Anterior cingulate cortex (tissue), 58 donors: ENCODE measurements around the gene CPNE9.
A peak's percentile ranks its signal among the peaks of the same experiment; 100 is the strongest.

Experiments used
- DNase-seq, 58 donors: peaks; one replicate each; lab custom pipeline; 2025; lab: John Stamatoyannopoulos, UW

Gene CPNE9

DNA sequence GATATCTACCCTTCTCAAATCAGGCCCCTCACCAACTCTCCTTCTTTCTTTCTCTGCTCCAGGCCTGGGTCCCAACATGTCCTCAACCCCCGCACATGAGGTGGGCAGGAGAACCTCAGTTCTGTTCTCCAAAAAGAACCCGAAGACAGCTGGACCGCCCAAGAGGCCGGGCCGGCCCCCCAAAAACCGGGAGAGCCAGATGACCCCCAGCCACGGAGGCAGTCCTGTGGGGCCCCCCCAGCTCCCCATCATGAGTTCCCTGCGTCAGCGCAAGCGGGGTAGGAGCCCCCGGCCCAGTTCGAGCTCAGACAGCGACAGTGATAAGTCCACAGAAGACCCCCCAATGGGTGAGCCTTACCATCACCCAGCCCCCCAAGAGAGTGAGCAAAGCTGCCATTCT lies 40.5 kb downstream of the CPNE9 start:
- DNase-seq, result no peak

DNA sequence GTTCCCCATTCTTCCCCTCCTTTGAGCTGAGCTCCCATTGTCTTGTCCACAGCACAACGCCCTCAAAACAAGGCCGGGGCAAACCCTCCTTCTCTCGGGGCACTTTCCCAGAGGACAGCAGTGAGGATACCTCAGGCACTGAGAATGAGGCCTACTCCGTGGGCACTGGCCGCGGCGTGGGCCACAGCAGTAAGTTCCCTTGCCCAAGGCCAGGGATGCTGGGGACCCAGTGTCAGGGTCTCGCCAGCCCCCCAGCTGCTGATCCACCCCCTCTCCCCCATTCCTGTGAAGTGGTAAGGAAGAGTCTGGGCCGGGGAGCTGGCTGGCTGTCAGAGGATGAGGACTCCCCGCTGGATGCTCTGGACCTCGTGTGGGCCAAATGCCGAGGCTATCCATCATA lies 41.9 kb downstream of the CPNE9 start:
- no peak for DNase-seq

DNA sequence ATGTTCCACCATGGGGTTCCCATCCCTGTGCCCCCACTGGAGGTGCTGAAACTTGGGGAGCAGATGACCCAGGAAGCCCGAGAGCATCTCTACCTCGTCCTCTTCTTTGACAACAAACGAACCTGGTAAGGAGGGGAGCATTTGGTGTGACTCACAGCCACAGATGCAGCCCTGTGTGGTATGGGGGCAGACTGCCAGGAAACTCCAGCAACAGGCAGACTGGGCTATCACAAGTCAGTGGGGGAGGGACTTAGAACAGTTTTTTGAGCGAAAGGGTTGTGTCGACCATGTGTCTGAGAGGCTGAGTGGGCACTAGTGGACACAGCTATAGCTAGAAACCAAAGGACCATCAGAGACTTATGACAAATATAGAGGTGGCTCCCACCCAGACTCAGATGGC lies 42.7 kb downstream of the CPNE9 start:
- DNase-seq, result peak in 17 of 58 donors; percentile 29 to 77 (median 54)

DNA sequence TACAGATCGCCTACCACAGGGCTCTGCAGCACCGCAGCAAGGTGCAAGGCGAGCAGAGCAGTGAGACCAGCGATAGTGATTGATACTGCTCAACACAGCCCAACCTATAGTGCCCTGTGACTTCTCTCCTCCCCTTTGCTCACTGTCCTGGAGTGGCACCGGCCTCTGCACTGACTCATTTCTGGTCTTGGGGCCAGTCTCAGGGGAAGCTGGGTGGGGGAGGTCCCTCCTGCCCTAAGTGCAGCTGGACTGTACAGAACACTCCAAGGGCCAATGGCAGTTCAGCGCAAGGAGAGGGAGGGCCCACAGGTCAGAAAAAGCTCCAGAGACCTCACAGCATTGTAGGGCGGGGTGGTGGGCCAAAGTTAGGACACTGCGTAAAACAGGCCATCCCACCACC lies 43.6 kb downstream of the CPNE9 start:
- no peak for DNase-seq

DNA sequence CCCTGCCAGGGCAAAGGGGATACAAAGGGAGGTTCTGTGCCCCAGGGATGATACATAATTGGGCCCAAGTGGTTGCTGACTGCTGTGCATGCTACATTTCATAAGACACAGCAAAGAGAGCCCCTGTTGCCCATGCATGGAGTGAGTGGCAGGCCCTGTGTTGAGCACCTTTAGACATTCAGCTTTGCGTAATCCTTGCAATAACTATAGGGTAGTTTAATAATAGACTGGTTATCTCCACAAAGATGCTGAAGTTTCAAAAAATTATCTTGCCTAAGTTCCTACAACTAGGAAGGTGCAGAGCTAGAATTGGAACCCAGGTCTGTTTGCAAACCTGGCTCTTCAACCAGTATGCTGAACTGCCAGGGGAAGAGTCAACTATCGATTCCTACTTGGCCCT lies 44.4 kb downstream of the CPNE9 start:
- no peak for DNase-seq

DNA sequence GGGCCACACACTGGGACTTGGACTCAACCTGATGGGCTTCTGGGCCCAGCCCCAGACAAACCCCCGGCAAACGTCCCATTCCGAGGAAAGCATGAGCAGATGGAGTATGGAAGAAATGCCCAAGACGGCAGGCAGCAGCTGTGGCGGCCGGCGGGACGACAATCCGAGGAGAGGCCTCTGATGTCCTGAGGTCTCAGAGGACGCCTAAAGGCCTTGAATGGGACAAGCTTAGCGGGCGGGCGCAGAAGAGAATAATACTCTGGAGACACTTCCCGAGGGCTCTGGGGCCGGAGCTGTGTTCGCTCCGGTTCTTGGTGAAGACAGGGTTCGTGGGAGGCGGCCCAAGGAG lies 45.6 kb downstream of the CPNE9 start:
- peak in 4 of 58 donors; percentile 47 to 82 (median 53) for DNase-seq

DNA sequence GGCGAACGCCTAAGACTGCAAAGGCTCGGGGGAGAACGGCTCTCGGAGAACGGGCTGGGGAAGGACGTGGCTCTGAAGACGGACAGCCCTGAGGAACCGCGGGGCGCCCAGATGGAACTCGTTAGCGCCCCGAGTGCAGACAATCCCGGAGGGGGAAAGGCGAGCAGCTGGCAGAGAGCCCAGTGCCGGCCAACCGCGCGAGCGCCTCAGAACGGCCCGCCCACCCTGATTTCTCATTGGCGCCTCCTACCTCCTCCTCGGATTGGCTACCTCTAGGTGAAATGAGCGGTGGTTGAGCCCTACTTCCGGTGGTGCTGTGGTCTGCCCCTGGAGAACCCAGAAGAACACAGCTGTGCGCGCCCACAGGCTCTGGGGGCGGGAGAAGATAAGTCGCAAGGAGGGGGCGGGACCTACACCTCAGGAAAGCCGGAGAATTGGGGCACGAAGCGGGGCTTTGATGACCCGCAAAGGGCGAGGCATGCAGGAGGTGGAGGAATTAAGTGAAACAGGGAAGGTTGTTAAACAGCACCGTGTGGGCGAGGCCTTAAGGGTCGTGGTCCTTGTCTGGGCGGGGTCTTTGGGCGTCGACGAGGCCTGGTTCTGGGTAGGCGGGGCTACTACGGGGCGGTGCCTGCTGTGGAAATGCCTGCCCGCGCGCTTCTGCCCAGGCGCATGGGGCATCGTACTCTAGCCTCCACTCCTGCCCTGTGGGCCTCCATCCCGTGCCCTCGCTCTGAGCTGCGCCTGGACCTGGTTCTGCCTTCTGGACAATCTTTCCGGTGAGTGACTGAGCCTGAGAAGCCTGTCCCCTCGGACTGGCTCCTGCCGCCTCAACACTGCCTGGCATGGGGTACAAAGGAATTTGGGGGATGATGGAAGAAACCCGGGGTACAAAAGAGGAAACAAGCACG lies 46.3 kb downstream of the CPNE9 start, which contains the start of gene OGG1:
TSS of gene OGG1 (plus strand) at position 308 of the 911 bp plus-strand sequence. CDS start at position 643, 335 bp downstream.
- DNase-seq, result peak; percentile 71 to 98 (median 94)

DNA sequence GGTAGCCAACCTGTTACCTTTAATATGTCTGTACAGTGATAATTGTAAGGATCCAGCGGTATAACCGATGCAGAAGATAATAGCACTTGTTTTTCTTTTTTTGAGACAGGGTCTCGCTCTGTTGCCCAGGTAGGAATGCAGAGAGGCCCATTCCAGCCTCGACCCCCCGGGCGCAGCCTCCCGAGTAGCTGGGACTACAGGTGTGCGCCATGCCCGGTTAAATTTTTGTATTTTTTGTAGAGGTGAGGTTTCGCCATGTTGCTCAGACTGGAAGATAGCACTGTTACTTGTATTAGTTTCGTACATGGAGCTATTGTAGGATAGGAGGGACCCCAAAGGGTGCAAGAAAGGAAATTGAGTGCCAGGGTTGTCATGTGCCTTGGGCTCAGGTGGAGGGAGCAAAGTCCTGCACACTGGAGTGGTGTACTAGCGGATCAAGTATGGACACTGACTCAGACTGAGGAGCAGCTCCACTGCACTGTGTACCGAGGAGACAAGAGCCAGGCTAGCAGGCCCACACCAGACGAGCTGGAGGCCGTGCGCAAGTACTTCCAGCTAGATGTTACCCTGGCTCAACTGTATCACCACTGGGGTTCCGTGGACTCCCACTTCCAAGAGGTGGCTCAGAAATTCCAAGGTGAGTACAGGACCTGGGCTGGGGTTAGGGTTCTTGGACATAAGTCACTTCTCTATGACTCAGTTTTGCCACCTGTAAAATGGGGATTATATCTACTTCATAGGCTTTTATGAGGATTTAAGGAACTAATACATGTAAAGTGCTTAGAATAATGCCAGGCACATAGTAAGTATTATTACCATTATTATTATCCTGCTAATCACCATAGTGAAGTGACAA lies 47.2 kb downstream of the CPNE9 start:
- DNase-seq, result no peak

DNA sequence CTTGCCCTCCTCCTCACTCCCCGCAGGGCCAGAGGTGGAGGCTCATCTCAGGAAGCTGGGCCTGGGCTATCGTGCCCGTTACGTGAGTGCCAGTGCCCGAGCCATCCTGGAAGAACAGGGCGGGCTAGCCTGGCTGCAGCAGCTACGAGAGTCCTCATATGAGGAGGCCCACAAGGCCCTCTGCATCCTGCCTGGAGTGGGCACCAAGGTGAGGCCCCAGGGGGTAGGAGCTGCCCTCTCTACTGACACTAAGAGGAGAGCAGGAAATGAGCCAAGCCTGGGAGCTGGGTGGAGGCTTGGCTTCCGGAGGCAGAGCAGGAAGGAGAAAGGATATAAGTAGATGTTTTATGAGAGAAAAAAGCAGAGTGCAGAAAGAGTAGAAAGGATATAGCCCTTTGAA lies 51.0 kb downstream of the CPNE9 start:
- DNase-seq, result no peak

DNA sequence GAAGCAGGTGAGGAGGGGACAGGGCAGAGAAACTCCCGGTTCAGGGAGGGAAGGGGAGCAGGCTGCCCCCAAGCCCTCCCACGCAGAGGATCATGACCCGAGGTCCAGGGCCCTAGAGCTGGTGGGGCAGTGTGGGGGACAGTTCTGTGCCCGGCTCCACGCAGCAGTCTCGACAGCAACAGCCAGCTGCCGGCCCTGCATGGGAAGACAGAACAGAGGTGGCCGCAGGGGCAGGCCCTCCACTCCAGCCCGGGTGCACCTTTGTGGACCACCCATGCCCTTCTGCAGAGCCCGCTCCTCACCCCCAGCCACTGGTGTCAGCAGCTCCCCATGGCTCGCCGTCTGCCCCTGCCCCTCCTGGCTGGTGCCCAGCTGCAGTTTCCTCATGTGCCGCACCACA lies 53.8 kb downstream of the CPNE9 start:
- no peak for DNase-seq

DNA sequence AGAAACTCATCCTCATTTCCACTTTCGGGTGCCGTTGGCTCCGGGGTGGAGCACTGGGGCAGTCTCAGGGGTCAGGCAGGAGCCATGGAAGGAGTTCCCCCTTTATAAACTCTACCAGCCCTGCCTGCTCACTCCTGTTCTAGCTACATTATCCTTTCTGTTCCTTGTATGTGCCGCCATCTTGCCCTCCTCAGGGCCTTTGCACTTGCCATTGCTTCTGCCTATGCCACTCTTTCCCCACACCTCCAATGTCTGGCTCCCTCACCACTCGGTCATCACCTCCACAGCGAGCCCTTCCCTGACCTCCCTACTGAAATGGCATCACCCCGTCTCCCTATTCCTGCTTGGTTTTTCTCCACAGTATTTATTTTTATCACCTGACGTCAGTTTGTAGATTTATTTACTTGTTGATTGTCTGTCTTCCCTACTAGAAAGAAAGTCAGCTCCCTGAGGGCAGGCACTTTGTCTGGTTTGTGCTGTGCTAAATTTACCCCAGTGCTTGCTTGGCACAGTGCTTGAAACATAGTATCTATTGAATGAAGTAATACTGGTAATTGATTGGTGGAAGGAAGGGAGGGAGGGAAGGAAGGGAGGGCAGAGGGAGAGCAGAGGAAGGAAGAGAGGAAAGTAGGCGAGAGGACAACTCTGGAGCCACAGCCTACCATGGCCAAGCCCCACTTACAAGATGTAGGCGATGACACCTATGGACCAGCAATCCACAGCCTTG lies 57.3 kb downstream of the CPNE9 start:
- DNase-seq, result no peak

DNA sequence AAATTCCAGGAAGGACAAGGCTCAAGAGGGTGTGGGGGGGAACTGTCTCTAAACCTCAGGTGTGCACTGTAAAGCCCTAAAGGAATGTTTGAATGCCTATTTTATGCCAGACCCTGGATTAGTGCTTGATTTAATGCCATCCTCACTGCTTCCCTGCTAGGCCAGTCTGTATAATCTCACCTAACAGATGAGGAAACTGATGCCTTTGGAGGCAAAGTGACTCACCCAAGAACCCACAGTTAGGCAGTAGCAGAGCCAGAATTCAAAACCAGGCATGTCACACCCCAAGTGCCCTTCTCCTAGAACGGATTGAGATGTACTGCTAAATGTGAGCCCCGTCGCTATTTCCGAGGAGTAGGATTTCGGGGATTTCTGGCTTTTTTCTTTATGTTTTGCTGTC lies 58.3 kb downstream of the CPNE9 start:
- DNase-seq, result no peak

DNA sequence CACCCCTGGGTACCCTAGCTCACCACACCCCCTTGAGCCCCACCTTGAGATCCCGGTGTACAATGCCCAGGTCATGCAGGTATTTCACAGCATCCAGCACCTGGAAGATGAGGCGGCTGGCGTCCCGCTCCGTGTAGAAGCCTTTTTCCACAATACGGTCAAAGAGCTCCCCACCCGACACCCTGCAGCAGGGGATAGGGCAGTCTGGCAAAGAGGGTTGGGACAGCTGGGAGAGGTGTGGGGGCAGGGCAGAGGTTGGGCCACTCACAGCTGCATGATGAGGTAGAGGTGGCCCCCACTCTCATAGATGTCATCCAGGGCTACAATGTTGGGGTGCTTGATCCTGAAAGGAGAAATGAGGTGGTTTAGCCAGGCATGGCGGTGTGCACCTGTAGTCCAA lies 59.2 kb downstream of the CPNE9 start:
- DNase-seq, result no peak

DNA sequence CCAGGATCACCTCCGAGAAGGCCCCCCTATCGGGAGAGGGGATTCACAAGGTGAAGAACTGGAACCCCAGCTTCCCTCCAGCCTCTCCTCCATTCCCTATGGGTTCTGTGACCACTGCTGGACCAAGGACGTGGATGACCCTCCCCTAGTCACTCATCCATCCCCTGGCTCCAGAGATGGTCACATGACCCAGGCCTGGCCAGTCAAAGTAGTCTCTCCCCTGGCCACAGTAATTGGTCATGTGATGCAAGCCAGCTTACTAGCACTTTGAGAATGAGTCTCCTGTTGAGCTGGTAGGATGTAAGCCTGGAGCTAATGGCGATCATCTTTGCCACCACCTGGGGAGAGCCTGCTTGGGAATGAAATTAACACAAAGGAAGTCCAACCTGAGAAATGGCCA lies 62.2 kb downstream of the CPNE9 start:
- DNase-seq, result peak in 1 of 58 donors; percentile 24

DNA sequence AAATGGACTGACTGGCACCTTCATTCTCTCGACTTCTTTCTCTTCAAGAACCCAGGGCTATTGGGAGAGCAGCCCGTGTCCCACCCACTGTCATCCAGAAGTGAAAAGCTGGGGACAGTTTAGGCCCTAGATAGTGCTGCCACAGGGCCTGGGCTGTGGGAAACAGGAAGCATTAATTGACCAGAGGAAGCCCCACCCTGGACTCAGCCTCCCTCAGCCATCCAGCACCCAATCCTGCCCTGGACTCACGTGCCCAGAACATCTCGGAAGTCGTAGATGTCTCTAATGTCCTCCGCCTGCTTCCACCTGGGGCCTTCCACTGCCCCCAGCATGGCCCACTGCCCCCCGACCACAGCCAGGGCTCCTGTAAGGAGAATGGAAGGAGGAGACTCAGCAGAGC lies 63.8 kb downstream of the CPNE9 start:
- DNase-seq, result no peak

DNA sequence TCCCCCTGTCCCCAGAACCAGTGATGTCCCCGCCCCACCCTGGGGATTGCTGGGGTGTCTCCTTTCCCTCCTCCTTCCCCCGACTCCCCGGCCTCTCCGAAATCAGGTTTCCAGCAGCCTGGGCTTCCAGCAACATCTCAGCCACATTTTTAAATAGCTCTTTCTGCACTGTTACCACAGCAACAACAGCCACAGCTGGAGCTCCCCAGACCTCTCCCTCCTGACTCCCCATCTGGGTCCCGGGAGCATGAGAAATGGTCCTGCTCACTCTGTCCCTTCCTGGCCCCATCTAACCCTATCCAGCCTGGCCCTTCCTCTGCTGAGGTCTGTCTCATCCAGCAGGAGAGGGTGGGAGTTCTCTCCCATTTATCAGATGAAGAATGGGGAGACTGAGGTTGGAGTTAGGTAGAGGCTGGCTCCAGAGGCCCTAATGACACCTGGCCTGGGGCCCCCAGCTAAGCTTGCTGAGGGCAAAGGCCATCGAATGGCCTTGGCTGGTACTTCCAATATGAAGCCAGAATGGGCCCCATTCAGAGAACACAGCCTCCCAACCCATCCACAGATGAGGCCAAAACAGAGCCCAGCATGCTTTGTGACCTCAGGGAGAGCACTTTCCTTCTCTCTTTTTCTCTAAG lies 64.6 kb downstream of the CPNE9 start:
- DNase-seq, result peak in 3 of 58 donors; percentile 13 to 29 (median 15)

DNA sequence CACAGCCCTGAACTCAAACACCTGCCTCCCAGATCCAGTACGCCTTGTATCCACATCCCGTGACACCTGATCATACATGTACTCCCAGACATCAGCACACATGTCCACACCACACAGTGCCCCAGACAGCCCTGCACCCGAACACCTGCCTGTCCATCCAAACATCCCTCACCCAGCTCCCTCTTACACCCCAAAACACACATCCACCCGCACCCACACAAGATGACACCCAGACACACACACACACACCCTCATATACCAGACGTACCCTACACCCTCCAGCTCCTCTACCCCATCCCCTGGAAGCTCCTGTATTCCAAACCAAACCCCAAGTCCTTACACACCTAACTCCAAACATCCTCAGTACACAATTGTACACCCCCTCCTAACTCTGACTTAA lies 65.4 kb downstream of the CPNE9 start:
- DNase-seq, result no peak

DNA sequence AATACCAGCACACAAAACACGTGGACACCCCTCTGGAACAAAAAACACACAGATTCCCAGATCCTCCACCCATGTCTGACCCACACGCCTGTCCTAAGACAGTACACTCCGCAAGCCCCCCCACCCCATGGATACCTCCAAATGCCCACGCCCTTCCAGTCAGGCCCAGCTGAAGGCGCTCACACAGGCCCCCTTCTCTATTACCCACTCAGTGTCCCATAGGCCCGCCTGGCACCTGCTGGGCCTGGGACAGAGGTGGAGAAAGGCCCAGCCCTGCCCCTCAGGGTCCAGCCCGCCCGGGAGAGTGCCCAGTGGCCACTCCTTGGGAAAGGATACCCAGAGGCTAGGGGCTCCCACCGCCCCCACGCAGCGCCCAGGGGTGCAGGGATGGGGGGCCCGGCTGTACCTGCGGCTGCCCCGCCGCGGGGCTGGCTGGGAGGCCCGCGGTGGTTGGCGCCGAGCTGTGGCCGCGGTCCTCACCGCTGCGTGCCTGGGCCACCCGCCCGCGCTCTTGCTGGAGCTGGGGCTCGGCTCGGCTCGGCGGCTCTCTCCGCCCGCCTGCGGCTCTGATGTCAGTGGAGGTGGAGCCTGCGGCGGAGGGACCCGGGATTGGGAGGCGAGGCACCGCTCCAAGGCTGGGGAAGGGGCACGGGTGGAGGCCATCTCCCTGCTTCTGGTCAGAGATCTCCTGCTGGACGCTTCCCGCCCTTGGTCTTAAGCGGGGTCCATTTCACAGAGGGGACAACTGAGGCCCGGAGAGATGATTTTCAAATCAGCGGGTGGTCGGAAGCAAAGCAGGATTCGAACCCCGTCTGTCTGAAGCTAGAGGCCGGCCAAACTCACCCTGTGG lies 66.0 kb downstream of the CPNE9 start, which contains the start of gene CAMK1:
TSS of gene CAMK1 (minus strand) at position 522 of the 850 bp plus-strand sequence. CDS start 2,198 bp downstream, outside the sequence.
- peak in 55 of 58 donors; percentile 25 to 92 (median 68) for DNase-seq

DNA sequence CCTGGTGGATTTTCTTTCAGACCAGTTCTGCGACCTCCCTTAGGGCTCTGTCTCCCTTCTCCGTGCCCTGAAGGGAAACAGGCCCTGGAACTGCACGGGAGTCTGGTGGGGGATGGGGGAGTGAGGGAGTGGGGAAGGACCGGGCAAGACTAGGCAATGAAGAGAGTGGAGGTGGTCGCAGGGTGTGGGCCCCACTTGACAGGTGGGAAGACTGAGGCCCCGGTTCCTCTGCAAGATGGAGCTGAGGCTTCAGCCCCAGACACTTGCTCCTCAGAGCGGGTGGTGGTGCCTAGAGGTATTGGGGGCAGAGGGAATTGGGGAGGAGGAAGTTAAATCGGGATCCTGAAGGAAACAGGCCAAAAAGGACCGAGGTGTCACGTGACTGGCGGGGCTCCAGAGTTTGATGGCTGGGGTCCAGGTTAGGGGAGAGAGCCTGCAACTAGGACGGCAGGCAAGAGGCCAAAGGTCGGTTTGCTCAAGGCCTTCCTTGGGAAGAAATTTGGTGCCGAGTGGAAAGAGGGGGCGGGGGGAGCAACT lies 66.7 kb downstream of the CPNE9 start:
- DNase-seq, result peak in 52 of 58 donors; percentile 15 to 85 (median 62)
